Measurements from ENCODE around the gene SELENON.

SELENON gene

DNA sequence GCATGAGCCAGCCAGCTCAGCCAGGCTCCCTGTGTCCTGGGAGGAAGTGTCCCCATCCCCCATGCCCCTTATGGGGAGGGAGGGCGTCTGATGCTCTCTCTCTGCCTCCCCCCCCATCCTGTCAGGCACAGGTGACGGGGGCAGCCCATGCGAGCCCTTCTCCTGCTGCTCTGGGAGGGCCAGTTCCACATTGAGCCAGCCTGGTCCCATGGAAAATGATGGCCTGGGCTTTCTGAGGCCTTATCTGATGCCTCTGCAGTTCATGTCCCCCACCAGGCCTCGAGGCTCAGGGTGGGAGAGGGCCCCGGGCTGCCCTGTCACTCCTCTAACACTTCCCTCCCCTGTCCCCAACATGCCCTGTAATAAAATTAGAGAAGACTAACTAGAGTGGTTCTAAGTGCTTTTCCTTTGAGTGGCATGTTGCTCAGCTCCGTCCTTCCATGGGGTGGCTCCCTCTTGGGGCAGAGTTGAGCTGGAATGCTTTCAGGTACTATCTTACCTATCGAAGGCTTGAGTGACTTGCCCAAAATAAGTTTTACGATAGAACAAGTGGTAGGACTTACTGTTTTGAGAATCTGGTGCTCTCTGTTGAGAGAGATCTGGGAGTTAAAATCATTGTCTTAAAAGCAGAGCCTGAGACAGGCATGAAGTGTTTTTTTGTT, 18.0 kb downstream of the SELENON start:
- no peak overlapping the region for H3K4me3 ChIP-seq (ENCODE audit: low read depth, low read length)
- TF ChIP-seq, protein P1, sequence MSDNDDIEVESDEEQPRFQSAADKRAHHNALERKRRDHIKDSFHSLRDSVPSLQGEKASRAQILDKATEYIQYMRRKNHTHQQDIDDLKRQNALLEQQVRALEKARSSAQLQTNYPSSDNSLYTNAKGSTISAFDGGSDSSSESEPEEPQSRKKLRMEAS (IDR thresholded peaks at IDR 0.05; ENCODE audit: low read depth, low read length): no peak
- no peak for TF ChIP-seq POLR2A (IDR thresholded peaks at IDR 0.05; ENCODE audit: extremely low read depth, insufficient read length)
- TF ChIP-seq, protein P2, sequence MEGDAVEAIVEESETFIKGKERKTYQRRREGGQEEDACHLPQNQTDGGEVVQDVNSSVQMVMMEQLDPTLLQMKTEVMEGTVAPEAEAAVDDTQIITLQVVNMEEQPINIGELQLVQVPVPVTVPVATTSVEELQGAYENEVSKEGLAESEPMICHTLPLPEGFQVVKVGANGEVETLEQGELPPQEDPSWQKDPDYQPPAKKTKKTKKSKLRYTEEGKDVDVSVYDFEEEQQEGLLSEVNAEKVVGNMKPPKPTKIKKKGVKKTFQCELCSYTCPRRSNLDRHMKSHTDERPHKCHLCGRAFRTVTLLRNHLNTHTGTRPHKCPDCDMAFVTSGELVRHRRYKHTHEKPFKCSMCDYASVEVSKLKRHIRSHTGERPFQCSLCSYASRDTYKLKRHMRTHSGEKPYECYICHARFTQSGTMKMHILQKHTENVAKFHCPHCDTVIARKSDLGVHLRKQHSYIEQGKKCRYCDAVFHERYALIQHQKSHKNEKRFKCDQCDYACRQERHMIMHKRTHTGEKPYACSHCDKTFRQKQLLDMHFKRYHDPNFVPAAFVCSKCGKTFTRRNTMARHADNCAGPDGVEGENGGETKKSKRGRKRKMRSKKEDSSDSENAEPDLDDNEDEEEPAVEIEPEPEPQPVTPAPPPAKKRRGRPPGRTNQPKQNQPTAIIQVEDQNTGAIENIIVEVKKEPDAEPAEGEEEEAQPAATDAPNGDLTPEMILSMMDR (IDR thresholded peaks at IDR 0.05; ENCODE audit: low read depth, low read length): no peak
- no peak for TF ChIP-seq MYC (IDR thresholded peaks at IDR 0.05; ENCODE audit: low read depth, low read length)
- DNase-seq (ENCODE audit: low read depth): no peak

DNA sequence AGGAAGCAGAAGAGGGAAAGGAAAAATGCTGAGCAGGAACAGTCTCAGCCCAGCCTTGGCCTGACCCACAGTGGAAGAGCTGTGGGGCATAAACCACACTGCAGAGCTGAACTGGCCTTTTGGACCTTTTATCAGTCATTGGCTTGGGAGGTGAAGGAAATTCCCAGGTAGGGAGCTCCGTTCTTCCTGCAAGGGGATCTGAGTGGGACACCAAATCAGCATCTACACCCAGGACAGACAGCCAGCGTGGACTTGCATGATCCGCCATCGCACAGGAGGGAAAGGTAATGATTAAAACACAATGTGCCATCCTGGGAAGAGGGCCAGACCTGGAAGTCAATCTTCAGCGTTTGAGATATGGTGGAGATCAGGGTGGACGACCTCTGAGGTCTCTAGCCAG, 18.6 kb downstream of the SELENON start:
- no peak overlapping the region for H3K4me3 ChIP-seq (ENCODE audit: low read depth, low read length)
- TF ChIP-seq POLR2A (IDR thresholded peaks at IDR 0.05; ENCODE audit: extremely low read depth, insufficient read length): no peak
- TF ChIP-seq, protein P2 (IDR thresholded peaks at IDR 0.05; ENCODE audit: low read depth, low read length): no peak
- TF ChIP-seq MYC (IDR thresholded peaks at IDR 0.05; ENCODE audit: low read depth, low read length): no peak
- TF ChIP-seq, protein P1 (IDR thresholded peaks at IDR 0.05; ENCODE audit: low read depth, low read length): no peak
- DNase-seq (ENCODE audit: low read depth): no peak

DNA sequence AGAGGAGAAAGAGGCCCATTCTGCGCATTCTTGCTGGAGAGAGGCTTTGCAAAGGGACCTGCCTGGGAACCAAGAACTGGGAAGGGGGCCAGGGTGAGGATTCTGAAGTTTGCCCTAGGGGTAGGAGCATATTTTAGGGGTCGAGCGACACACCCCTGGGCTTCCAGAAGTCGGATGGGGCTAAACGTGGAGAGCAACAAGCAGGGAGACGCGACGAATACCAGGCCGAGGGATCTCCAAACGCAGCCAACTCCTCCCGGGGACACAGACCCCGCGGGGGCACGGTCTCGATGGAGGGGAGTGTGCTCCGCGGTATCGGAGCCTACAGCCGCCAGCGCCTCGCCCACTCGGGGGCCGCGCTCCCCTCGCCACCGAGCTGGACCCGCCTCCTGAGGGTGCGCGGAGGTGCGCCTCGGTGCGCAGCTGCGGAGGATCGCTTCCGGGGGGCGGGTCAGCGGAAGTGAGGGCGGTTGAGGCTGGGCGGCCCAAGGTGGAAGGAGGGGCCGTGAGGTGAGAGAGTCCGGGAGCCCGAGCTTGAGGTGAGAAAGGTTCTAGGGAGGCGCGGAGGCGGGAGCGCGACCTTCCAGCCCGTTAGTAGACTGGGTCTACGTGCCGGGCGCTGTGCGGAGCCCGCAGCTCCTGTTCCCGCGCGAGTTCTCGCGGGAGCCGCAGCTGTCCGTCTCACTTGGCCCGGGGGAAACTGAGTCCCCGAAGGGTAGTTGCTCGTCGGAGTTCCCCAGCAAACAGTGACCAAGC, 19.7 kb downstream of the SELENON start, which contains the start of gene MTFR1L:
MTFR1L (plus strand) TSS at position 464 of the 756 bp plus-strand sequence. CDS start 3,151 bp downstream, outside the sequence.
- peak within 1 kb of the TSS; percentile 78 for H3K4me3 ChIP-seq (ENCODE audit: low read depth, low read length)
- TF ChIP-seq, protein P2 (IDR thresholded peaks at IDR 0.05; ENCODE audit: low read depth, low read length): no peak
- TF ChIP-seq MYC (IDR thresholded peaks at IDR 0.05; ENCODE audit: low read depth, low read length) (peak; percentile 51; the same call in 1 of the 2 replicates), POLR2A (IDR thresholded peaks at IDR 0.05; ENCODE audit: extremely low read depth, insufficient read length) (peak; percentile 90)
- TF ChIP-seq, protein P1 (IDR thresholded peaks at IDR 0.05; ENCODE audit: low read depth, low read length): peak; percentile 46; the same call in 1 of the 2 replicates
- DNase-seq (ENCODE audit: low read depth): peak; percentile 91

DNA sequence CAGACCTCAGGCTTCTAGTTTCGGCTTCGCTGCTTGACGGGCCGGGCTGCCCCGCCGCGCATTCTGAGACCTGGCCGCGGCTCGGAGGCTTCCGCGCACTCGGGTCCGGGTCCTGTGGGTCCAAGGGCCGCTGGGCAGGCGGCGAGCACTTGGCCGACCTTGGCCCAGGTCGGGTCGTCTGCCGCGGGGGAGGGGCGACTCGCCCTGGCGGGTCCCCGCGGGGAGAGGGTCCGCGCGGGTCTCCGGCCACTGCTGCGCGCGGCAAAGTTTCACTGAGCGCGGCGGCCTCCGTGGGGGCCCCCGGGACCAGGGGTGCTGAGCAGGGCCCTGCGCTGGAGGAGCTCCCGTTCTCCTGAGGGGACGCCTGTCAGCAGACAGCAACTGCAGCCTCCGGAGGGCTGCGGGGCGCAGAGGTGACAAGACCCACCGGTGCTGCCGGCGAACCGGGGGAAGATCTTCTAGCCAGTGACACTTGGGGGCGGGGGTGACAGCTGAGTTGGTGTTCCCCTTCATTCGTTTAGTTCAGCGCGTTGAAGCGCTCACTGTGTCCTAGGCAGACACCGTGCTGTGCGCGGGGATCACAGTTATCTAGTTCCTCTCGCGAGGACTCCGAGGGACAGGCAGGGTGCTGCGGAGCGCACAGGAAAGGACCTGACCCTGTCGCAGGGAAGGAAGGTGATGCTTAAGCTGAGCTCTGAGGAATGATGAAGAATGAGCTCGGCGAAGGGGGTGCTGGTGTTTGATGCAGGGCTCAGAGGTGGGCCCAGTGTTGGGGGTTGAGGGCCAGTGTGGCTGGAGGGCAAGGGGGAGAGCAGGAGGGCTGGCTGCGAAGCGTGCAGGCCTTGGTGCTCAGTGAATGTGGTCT, 20.5 kb downstream of the SELENON start:
- TF ChIP-seq POLR2A (IDR thresholded peaks at IDR 0.05; ENCODE audit: extremely low read depth, insufficient read length) (peak; percentile 51), MYC (IDR thresholded peaks at IDR 0.05; ENCODE audit: low read depth, low read length) (no peak; the same call in 1 of the 2 replicates)
- peak; percentile 88 for DNase-seq (ENCODE audit: low read depth)
- peak overlapping the region; percentile 78 for H3K4me3 ChIP-seq (ENCODE audit: low read depth, low read length)

DNA sequence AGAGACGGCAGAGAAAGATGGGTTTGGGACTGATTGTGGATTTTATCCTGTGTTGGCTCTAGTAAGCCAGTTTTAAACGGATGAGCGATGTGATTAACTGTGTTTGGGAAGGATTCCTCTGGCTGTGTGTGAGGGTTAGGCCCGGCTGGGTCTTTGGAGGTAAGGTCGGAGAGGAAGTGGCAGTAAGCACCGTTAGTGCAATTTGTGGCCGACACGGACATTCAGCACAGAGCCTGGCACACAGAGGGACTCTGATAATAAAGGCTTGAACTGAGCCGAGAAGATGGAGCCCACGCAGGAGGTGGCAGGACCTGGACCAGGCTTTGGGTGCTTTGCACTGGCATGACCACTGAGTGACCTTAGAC, 21.1 kb downstream of the SELENON start:
- 0 out of 2 replicates have a peak, but pooled peaks have one; percentile 22 for TF ChIP-seq MYC (IDR thresholded peaks at IDR 0.05; ENCODE audit: low read depth, low read length)
- TF ChIP-seq, protein P1 (IDR thresholded peaks at IDR 0.05; ENCODE audit: low read depth, low read length): no peak
- TF ChIP-seq, protein P2 (IDR thresholded peaks at IDR 0.05; ENCODE audit: low read depth, low read length): no peak

More for the DNA sequence above, 21.1 kb downstream of the SELENON start:
- peak overlapping the region; percentile 78 for H3K4me3 ChIP-seq (ENCODE audit: low read depth, low read length)
- DNase-seq (ENCODE audit: low read depth): peak; percentile 58

Data from NB4 (cell line).